Mucosa of descending colon (tissue), 3 donors: ENCODE measurements around the gene NEB. TPM values are rescaled to one million over a fixed set of nuclear protein-coding genes. Genes with fewer than 3 reads are reported as not detected.
"Not testable (repeated sequence)": the region's sequence is repeated elsewhere in the genome, so short reads cannot be mapped to it uniquely, and the experiment has no call there.

Experiments used
- ATAC-seq: fragments of 200-7000 bp; cut with Tn5 transposase; one replicate; pipeline ENCODE4 v1.9.1; 2020; ENCODE audit warnings: mild to moderate bottlenecking, moderate library complexity
- DNase-seq, 3 donors: peaks; one replicate each; pipeline ENCODE4 v3.0.0-alpha.2; 2020
- H3K36me3 ChIP-seq: fragments of 200-600 bp; one replicate; pipeline ENCODE4 v1.8.0; 2021; ENCODE audit warnings: low read depth, mild to moderate bottlenecking
- H3K4me1 ChIP-seq: fragments of 200-600 bp; one replicate; pipeline ENCODE4 v1.8.0; 2021; ENCODE audit warnings: low read depth, mild to moderate bottlenecking
- H3K4me3 ChIP-seq: fragments of 200-600 bp; one replicate; pipeline ENCODE4 v1.8.0; 2021; ENCODE audit warnings: mild to moderate bottlenecking
- H3K9me3 ChIP-seq: fragments of 200-600 bp; one replicate; pipeline ENCODE4 v1.8.0; 2021; ENCODE audit warnings: mild to moderate bottlenecking
- CTCF ChIP-seq: fragments of 200-600 bp; IDR thresholded peaks from one replicate; pipeline ENCODE4 v1.8.0; 2022; ENCODE audit warnings: antibody characterized with exemption, mild to moderate bottlenecking
- intact Hi-C, 2 donors: fragments of 100-400 bp; cut with DNase I in 1 of 2; cut with micrococcal nuclease in 1 of 2; formaldehyde crosslinking; loops; one replicate each; pipeline versions ENCODE4 v1.11.0 to v1.11.1; 2022; cut with DNase I, micrococcal nuclease
- total RNA-seq, 3 donors: library from RNA; stranded (reverse); fragmentation: NEBNext Ultra II Directional in 2 of 3; extraction: Animal tissue kit (Norgen Biotek cat#: 25700) in 2 of 3; gene quantifications; one replicate each; pipeline versions ENCODE4 v1.2.1 to v1.2.4, GENCODE V29; 2021 to 2023
- donor health status: DM: no; HTN: no; CAD: no; lungs with moderate emphysema.
- donor health status: DM: no; HTN: no; CAD: no.
- donor health status: DM: no; HTN: yes; CAD: no.

Gene NEB
- total RNA-seq, 3 donors from 2014 or later: 0.54 to 1.1 (median 0.82) TPM

GRCh38 chr2:151711025-151711424, 23.3 kb downstream of the NEB start:
- intact Hi-C loops: no loop called here
- Histone ChIP-seq H3K36me3 (no peaks in the 10 kb centered on the region), H3K4me1 (no peaks in the 10 kb centered on the region), H3K9me3 (no peaks in the 10 kb centered on the region), H3K4me3 (no peak overlapping the region)
- DNase-seq (no peak), ATAC-seq (no peak)
- TF ChIP-seq CTCF: no peak

GRCh38 chr2:151708788-151709187, 25.5 kb downstream of the NEB start:
- Histone ChIP-seq H3K4me1 (no peaks in the 10 kb centered on the region), H3K4me3 (no peak overlapping the region), H3K9me3 (no peaks in the 10 kb centered on the region), H3K36me3 (no peaks in the 10 kb centered on the region)
- DNase-seq (no peak), ATAC-seq (no peak)
- intact Hi-C loops: no loop called here
- no peak for TF ChIP-seq CTCF

- no peak for ATAC-seq
- H3K4me1 ChIP-seq: no peaks in the 10 kb centered on the region
- no peaks in the 10 kb centered on the region for H3K36me3 ChIP-seq
- DNase-seq: no peak
- H3K4me3 ChIP-seq: no peak overlapping the region
- H3K9me3 ChIP-seq: no peaks in the 10 kb centered on the region
- no peak for TF ChIP-seq CTCF
- intact Hi-C loops: no loop called here
These were observed 26.4 kb downstream of the NEB start for GRCh38 chr2:151707857-151708256.

- DNase-seq, intact Hi-C loops, H3K36me3 ChIP-seq, ATAC-seq, H3K9me3 ChIP-seq, H3K4me1 ChIP-seq, H3K4me3 ChIP-seq: not testable (repeated sequence)
These were observed 29.8 kb downstream of the NEB start for GRCh38 chr2:151704480-151704961.

GRCh38 chr2:151698134-151698533, 36.1 kb downstream of the NEB start:
- H3K4me3 ChIP-seq, H3K4me1 ChIP-seq, ATAC-seq, H3K36me3 ChIP-seq, DNase-seq, H3K9me3 ChIP-seq, intact Hi-C loops: not testable (repeated sequence)

GRCh38 chr2:151695778-151696177, 38.5 kb downstream of the NEB start:
- Histone ChIP-seq H3K4me3 (no peak overlapping the region), H3K36me3 (no peaks in the 10 kb centered on the region), H3K4me1 (no peaks in the 10 kb centered on the region), H3K9me3 (no peaks in the 10 kb centered on the region)
- TF ChIP-seq CTCF: no peak
- no peak for ATAC-seq
- intact Hi-C loops: no loop called here
- DNase-seq: no peak

GRCh38 chr2:151691631-151692030, 42.6 kb downstream of the NEB start:
- intact Hi-C loops: no loop called here
- ATAC-seq: no peak
- no peak for DNase-seq
- Histone ChIP-seq H3K4me3 (no peak overlapping the region), H3K9me3 (no peaks in the 10 kb centered on the region), H3K36me3 (no peaks in the 10 kb centered on the region), H3K4me1 (no peaks in the 10 kb centered on the region)
- no peak for TF ChIP-seq CTCF
